GM23338 (cell line): Measurements from ENCODE around the gene ALDH1A1. TPM values are rescaled to one million over a fixed set of nuclear protein-coding genes. Genes with fewer than 3 reads are reported as not detected.

Experiments
- ATAC-seq: fragments of 200-7000 bp; cut with Tn5 transposase; 3 replicates; pipeline ENCODE4 v1.9.1; 2020
- DNase-seq: peaks from one replicate; pipeline ENCODE4 v3.0.0-alpha.2; 2015; ENCODE audit warnings: low spot score
- H2AFZ ChIP-seq: fragments of 200-600 bp; sonication (generic); 2 replicates; pipeline ENCODE4 v1.8.0; 2016; ENCODE audit warnings: antibody characterized with exemption, mild to moderate bottlenecking, moderate library complexity
- H3F3A ChIP-seq: fragments of 200-600 bp; sonication (generic); replicated peaks from 2 replicates; pipeline ENCODE4 v1.8.0; 2017; ENCODE audit warnings: antibody characterized with exemption, mixed run types, low read depth
- H3K27ac ChIP-seq: fragments of 200-600 bp; sonication (generic); 2 replicates; pipeline ENCODE4 v1.6.1; 2016; ENCODE audit warnings: low read depth
- H3K27me3 ChIP-seq: fragments of 200-600 bp; sonication (generic); 2 replicates; pipeline ENCODE4 v1.8.0; 2016; ENCODE audit warnings: mild to moderate bottlenecking, mixed run types, moderate library complexity; ENCODE audit not compliant: insufficient read depth
- H3K36me3 ChIP-seq: fragments of 200-600 bp; sonication (generic); 2 replicates; pipeline ENCODE4 v1.8.0; 2016; ENCODE audit warnings: mild to moderate bottlenecking; ENCODE audit not compliant: insufficient read depth
- H3K4me1 ChIP-seq: fragments of 200-600 bp; sonication (generic); 2 replicates; pipeline ENCODE4 v1.8.0; 2016; ENCODE audit warnings: mild to moderate bottlenecking, moderate library complexity; ENCODE audit not compliant: insufficient read depth
- H3K4me2 ChIP-seq: fragments of 200-600 bp; sonication (generic); 2 replicates; pipeline ENCODE4 v1.7.1; 2017; ENCODE audit warnings: mixed run types
- H3K4me3 ChIP-seq: fragments of 200-600 bp; sonication (generic); 2 replicates; pipeline ENCODE4 v1.6.1; 2016; ENCODE audit warnings: mixed run types
- H3K79me2 ChIP-seq: fragments of 200-600 bp; sonication (generic); replicated peaks from 2 replicates; pipeline ENCODE4 v1.8.0; 2017; ENCODE audit warnings: mild to moderate bottlenecking; ENCODE audit not compliant: insufficient read depth
- H3K9me2 ChIP-seq: fragments of 200-600 bp; sonication (generic); 2 replicates; pipeline ENCODE4 v1.8.0; 2017; ENCODE audit not compliant: insufficient read depth
- H4K20me1 ChIP-seq: fragments of 200-600 bp; sonication (generic); replicated peaks from 2 replicates; pipeline ENCODE4 v1.8.0; 2017; ENCODE audit warnings: mild to moderate bottlenecking; ENCODE audit not compliant: insufficient read depth
- H3K27ac Mint-ChIP-seq: 2 replicates; pipeline ENCODE4 v1.8.0; 2020; ENCODE audit warnings: inconsistent platforms, mild to moderate bottlenecking, moderate library complexity, mixed read lengths
- H3K27me3 Mint-ChIP-seq: 3 replicates; pipeline ENCODE4 v1.8.0; 2022; ENCODE audit warnings: low read depth, mild to moderate bottlenecking, moderate library complexity, mixed read lengths, inconsistent platforms; ENCODE audit not compliant: insufficient read depth, poor library complexity
- H3K36me3 Mint-ChIP-seq: 3 replicates; pipeline ENCODE4 v1.8.0; 2021; ENCODE audit warnings: low read depth, mild to moderate bottlenecking, inconsistent platforms, moderate library complexity, mixed read lengths
- H3K4me1 Mint-ChIP-seq: 3 replicates; pipeline ENCODE4 v1.8.0; 2020; ENCODE audit warnings: mild to moderate bottlenecking, inconsistent platforms, mixed read lengths
- H3K4me3 Mint-ChIP-seq: 3 replicates; pipeline ENCODE4 v1.8.0; 2021; ENCODE audit warnings: moderate library complexity, mild to moderate bottlenecking, inconsistent platforms, mixed read lengths
- H3K9me3 Mint-ChIP-seq: 3 replicates; pipeline ENCODE4 v1.8.0; 2020; ENCODE audit warnings: moderate library complexity, mild to moderate bottlenecking, inconsistent platforms, mixed read lengths
- EZH2 ChIP-seq: fragments of 200-600 bp; sonication (generic); IDR thresholded peaks from one replicate; pipeline ENCODE4 v1.8.0; 2017; ENCODE audit warnings: antibody characterized with exemption, mild to moderate bottlenecking, low read depth; ENCODE audit not compliant: unreplicated experiment
- EZH2phosphoT487 ChIP-seq: fragments of 200-600 bp; sonication (generic); IDR thresholded peaks from one replicate; pipeline ENCODE4 v1.8.1; 2018; ENCODE audit warnings: antibody characterized with exemption; ENCODE audit not compliant: unreplicated experiment
- JUNB ChIP-seq: IDR thresholded peaks from one replicate; pipeline ENCODE4 v1.6.1; 2016; ENCODE audit warnings: antibody characterized with exemption; ENCODE audit not compliant: unreplicated experiment
- NANOG ChIP-seq: IDR thresholded peaks from 2 replicates; pipeline ENCODE4 v1.6.1; 2016; ENCODE audit warnings: antibody characterized with exemption, borderline replicate concordance
- POLR2AphosphoS5 ChIP-seq: IDR thresholded peaks from 2 replicates; pipeline ENCODE4 v1.6.1; 2016; ENCODE audit warnings: antibody characterized with exemption, low read depth
- STAT1 ChIP-seq: IDR thresholded peaks from one replicate; pipeline ENCODE4 v1.6.1; 2016; ENCODE audit warnings: antibody characterized with exemption; ENCODE audit not compliant: unreplicated experiment
- ZNF331 ChIP-seq: fragments of 250-450 bp; sonication (Bioruptor Pico); IDR thresholded peaks from 2 replicates; pipeline ENCODE4 v1.5.0; 2020; ENCODE audit warnings: low read depth, mild to moderate bottlenecking, moderate library complexity
- ZNF462 ChIP-seq: fragments of 250-450 bp; sonication (Bioruptor Pico); IDR thresholded peaks from 2 replicates; pipeline ENCODE4 v1.5.0; 2020; ENCODE audit warnings: mild to moderate bottlenecking, moderate library complexity
- polyA plus RNA-seq: library from polyadenylated mRNA; unstranded; fragments of >200 nt; fragmentation: Nextera tagmentation; extraction: Ambion mirVana; gene quantifications from 2 replicates; pipeline ENCODE4 v1.2.1, GENCODE V29; 2016
- total RNA-seq: library from RNA; depleted of rRNA; stranded (reverse); fragments of >200 nt; shearing (Covaris generic); gene quantifications from 2 replicates; pipeline ENCODE4 v1.2.3, GENCODE V29; 2014
- TF ChIP-seq, protein P1 (sequence below): IDR thresholded peaks from one replicate; pipeline ENCODE4 v1.6.1; 2018; ENCODE audit warnings: antibody characterized with exemption; ENCODE audit not compliant: unreplicated experiment
- TF ChIP-seq, protein P2 (sequence below): IDR thresholded peaks from 2 replicates; pipeline ENCODE4 v1.6.1; 2016; ENCODE audit warnings: antibody characterized with exemption
- TF ChIP-seq, protein P3 (sequence below), 2 experiments: fragments of 200-600 bp in 1 of 2; sonication (generic) in 1 of 2; conservative IDR thresholded peaks; 2 replicates each; pipeline versions ENCODE4 v1.5.1 to v1.6.1; 2016 to 2017; ENCODE audit warnings: antibody characterized with exemption in 2 of 2, low read depth in 2 of 2, mild to moderate bottlenecking in 2 of 2, moderate library complexity in 1 of 2

The ALDH1A1 gene
- total and polyA plus RNA-seq, 2 experiments from 2014 or later, result 2.1 to 3.4 TPM

DNA sequence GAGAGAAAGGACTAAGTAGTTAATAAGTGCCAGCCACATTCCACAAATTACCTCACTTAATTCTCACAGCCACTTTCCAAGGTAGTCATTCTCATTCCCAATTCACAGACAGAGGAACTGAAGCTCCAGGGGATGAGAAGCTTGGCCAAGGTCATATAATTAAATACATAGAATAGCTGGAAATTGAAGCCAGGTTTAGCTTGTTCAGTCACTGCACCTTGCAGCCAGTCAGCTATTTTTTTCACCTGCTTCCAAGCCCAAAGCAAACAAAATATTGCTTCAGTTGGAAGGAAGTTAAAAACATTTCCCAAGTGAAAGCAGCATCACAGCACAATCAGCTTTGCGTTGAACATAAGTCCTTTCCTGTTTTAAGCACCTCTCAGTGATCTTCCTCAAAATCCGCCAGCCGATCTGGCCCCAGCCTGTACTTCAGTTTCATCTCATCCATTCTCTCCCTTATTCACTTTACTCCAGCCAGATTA is 4.8 kb downstream of the ALDH1A1 start:
- H3K27ac ChIP-seq, result no peak overlapping the region

More for the DNA sequence above, 4.8 kb downstream of the ALDH1A1 start:
- H3F3A ChIP-seq, result no peaks in the 10 kb centered on the region
- no peak for DNase-seq
- H2AFZ ChIP-seq, result no peak overlapping the region
- Mint-ChIP-seq H3K27ac (no peak overlapping the region), H3K4me1 (peaks cover 17% of the 10 kb centered on the region; the same call in 2 of the 3 replicates), H3K27me3 (no peaks in the 10 kb centered on the region), H3K4me3 (no peak overlapping the region), H3K9me3 (no peaks in the 10 kb centered on the region), H3K36me3 (no peaks in the 10 kb centered on the region)
- no peaks in the 10 kb centered on the region for H3K79me2 ChIP-seq
- no peaks in the 10 kb centered on the region for H3K9me2 ChIP-seq
- no peaks in the 10 kb centered on the region for H3K36me3 ChIP-seq
- TF ChIP-seq ZNF462 (no peak), JUNB (no peak), EZH2phosphoT487 (no peak), ZNF331 (CRISPR knock-in tag) (no peak), NANOG (no peak), EZH2 (no peak), POLR2AphosphoS5 (no peak), STAT1 (no peak)
- TF ChIP-seq, protein P1, sequence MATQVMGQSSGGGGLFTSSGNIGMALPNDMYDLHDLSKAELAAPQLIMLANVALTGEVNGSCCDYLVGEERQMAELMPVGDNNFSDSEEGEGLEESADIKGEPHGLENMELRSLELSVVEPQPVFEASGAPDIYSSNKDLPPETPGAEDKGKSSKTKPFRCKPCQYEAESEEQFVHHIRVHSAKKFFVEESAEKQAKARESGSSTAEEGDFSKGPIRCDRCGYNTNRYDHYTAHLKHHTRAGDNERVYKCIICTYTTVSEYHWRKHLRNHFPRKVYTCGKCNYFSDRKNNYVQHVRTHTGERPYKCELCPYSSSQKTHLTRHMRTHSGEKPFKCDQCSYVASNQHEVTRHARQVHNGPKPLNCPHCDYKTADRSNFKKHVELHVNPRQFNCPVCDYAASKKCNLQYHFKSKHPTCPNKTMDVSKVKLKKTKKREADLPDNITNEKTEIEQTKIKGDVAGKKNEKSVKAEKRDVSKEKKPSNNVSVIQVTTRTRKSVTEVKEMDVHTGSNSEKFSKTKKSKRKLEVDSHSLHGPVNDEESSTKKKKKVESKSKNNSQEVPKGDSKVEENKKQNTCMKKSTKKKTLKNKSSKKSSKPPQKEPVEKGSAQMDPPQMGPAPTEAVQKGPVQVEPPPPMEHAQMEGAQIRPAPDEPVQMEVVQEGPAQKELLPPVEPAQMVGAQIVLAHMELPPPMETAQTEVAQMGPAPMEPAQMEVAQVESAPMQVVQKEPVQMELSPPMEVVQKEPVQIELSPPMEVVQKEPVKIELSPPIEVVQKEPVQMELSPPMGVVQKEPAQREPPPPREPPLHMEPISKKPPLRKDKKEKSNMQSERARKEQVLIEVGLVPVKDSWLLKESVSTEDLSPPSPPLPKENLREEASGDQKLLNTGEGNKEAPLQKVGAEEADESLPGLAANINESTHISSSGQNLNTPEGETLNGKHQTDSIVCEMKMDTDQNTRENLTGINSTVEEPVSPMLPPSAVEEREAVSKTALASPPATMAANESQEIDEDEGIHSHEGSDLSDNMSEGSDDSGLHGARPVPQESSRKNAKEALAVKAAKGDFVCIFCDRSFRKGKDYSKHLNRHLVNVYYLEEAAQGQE, result no peak
- TF ChIP-seq, protein P2, sequence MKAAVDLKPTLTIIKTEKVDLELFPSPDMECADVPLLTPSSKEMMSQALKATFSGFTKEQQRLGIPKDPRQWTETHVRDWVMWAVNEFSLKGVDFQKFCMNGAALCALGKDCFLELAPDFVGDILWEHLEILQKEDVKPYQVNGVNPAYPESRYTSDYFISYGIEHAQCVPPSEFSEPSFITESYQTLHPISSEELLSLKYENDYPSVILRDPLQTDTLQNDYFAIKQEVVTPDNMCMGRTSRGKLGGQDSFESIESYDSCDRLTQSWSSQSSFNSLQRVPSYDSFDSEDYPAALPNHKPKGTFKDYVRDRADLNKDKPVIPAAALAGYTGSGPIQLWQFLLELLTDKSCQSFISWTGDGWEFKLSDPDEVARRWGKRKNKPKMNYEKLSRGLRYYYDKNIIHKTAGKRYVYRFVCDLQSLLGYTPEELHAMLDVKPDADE, result no peak
- TF ChIP-seq, protein P3, sequence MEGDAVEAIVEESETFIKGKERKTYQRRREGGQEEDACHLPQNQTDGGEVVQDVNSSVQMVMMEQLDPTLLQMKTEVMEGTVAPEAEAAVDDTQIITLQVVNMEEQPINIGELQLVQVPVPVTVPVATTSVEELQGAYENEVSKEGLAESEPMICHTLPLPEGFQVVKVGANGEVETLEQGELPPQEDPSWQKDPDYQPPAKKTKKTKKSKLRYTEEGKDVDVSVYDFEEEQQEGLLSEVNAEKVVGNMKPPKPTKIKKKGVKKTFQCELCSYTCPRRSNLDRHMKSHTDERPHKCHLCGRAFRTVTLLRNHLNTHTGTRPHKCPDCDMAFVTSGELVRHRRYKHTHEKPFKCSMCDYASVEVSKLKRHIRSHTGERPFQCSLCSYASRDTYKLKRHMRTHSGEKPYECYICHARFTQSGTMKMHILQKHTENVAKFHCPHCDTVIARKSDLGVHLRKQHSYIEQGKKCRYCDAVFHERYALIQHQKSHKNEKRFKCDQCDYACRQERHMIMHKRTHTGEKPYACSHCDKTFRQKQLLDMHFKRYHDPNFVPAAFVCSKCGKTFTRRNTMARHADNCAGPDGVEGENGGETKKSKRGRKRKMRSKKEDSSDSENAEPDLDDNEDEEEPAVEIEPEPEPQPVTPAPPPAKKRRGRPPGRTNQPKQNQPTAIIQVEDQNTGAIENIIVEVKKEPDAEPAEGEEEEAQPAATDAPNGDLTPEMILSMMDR (conservative IDR thresholded peaks at IDR 0.05; ENCODE audit: low read depth in 2 of 2), result no peak
- no peaks in the 10 kb centered on the region for H3K27me3 ChIP-seq
- no peak overlapping the region for H3K4me2 ChIP-seq
- no peaks in the 10 kb centered on the region for H4K20me1 ChIP-seq
- ATAC-seq, result no peak
- peaks cover 5% of the 10 kb centered on the region; the same call in 1 of the 2 replicates for H3K4me1 ChIP-seq
- no peak overlapping the region for H3K4me3 ChIP-seq
